SK-N-SH (cell line): Measurements from ENCODE around the gene MCM8. TPM values are rescaled to one million over a fixed set of nuclear protein-coding genes. Genes with fewer than 3 reads are reported as not detected.

Experiments
- CTCF ChIA-PET: fragments of 300-600, 350-600 bp; formaldehyde crosslinking; extraction: SDS; loops from one replicate; lab custom pipeline; 2021; lab: Yijun Ruan, JAX
- POLR2A ChIA-PET: fragments of 350-600 bp; sonication (Branson Sonifier 250); formaldehyde crosslinking; extraction: SDS; loops from one replicate; lab custom pipeline; 2020; ENCODE audit warnings: antibody characterized with exemption, inconsistent platforms; lab: Yijun Ruan, JAX
- DNase-seq: peaks from one replicate; pipeline ENCODE4 v3.0.0; 2012
- H2AFZ ChIP-seq: fragments of 200-600 bp; sonication (generic); 2 replicates; pipeline ENCODE4 v1.8.1; 2016; ENCODE audit warnings: antibody characterized with exemption, mild to moderate bottlenecking, low read depth
- H3F3A ChIP-seq: fragments of 200-600 bp; sonication (generic); replicated peaks from 2 replicates; pipeline ENCODE3; 2016; ENCODE audit warnings: antibody characterized with exemption, mild to moderate bottlenecking; ENCODE audit not compliant: insufficient read depth
- H3K27ac ChIP-seq, 2 experiments: fragments of 200-500 bp in 1 of 2; fragments of 200-600 bp in 1 of 2; sonication (Bioruptor generic) in 1 of 2; sonication (generic), shearing (Covaris generic) in 1 of 2; 2 replicates each; pipeline versions ENCODE4 v1.5.1 to v1.6.1; 2014 to 2016; ENCODE audit warnings: low read depth in 2 of 2, inconsistent platforms in 1 of 2, low read length in 1 of 2, mild to moderate bottlenecking in 1 of 2, mixed read lengths in 1 of 2
- H3K27me3 ChIP-seq: fragments of 200-600 bp; sonication (generic), shearing (Covaris generic); 2 replicates; pipeline ENCODE4 v1.6.1; 2016; ENCODE audit warnings: mixed run types; ENCODE audit not compliant: insufficient read depth
- H3K36me3 ChIP-seq, 2 experiments: fragments of 200-500 bp in 1 of 2; fragments of 200-600 bp in 1 of 2; sonication (Bioruptor generic) in 1 of 2; sonication (generic) in 1 of 2; replicated peaks in 1 of 2; 2 replicates each; pipeline versions ENCODE3 to v1.5.1; 2014 to 2016; ENCODE audit warnings: low read length in 1 of 2, mild to moderate bottlenecking in 1 of 2; ENCODE audit not compliant: insufficient read depth in 2 of 2, control insufficient read depth in 1 of 2
- H3K4me1 ChIP-seq, 2 experiments: fragments of 200-500 bp in 1 of 2; fragments of 200-600 bp in 1 of 2; sonication (Bioruptor generic) in 1 of 2; sonication (generic), shearing (Covaris generic) in 1 of 2; 2 replicates each; pipeline versions ENCODE4 v1.5.1 to v1.6.1; 2014 to 2016; ENCODE audit warnings: low read depth in 1 of 2, low read length in 1 of 2, mixed run types in 1 of 2; ENCODE audit not compliant: insufficient read depth in 2 of 2, control insufficient read depth in 1 of 2
- H3K4me2 ChIP-seq: fragments of 200-600 bp; sonication (generic), shearing (Covaris generic); 2 replicates; pipeline ENCODE4 v1.6.1; 2017; ENCODE audit warnings: mixed run types
- H3K4me3 ChIP-seq, 2 experiments: fragments of 200-500 bp in 1 of 2; fragments of 200-600 bp in 1 of 2; sonication (Bioruptor generic) in 1 of 2; sonication (generic), shearing (Covaris generic) in 1 of 2; 2 replicates each; pipeline versions ENCODE4 v1.5.1 to v1.8.1; 2014 to 2016; ENCODE audit warnings: low read depth in 2 of 2, inconsistent platforms in 1 of 2, low read length in 1 of 2, mild to moderate bottlenecking in 1 of 2, mixed read lengths in 1 of 2, moderate library complexity in 1 of 2
- H3K79me2 ChIP-seq: fragments of 200-600 bp; sonication (generic); 2 replicates; pipeline ENCODE4 v1.8.1; 2017; ENCODE audit warnings: mild to moderate bottlenecking; ENCODE audit not compliant: insufficient read depth
- H3K9ac ChIP-seq: fragments of 200-600 bp; sonication (generic); 2 replicates; pipeline ENCODE4 v1.6.1; 2017; ENCODE audit warnings: mixed run types
- H3K9me2 ChIP-seq: fragments of 200-600 bp; sonication (generic); 2 replicates; pipeline ENCODE4 v1.6.1; 2017; ENCODE audit warnings: mixed run types
- H3K9me3 ChIP-seq: fragments of 200-600 bp; sonication (generic); 2 replicates; pipeline ENCODE4 v1.6.1; 2017; ENCODE audit warnings: mixed run types, mild to moderate bottlenecking, moderate library complexity
- H4K20me1 ChIP-seq: fragments of 200-600 bp; sonication (generic); 2 replicates; pipeline ENCODE4 v1.6.1; 2017; ENCODE audit warnings: mild to moderate bottlenecking, mixed run types; ENCODE audit not compliant: insufficient read depth
- EP300 ChIP-seq, 2 experiments: IDR thresholded peaks; 2 replicates each; pipeline versions ENCODE4 v1.4.0 to v1.6.1; 2012; ENCODE audit warnings: borderline replicate concordance in 1 of 2, low read depth in 1 of 2, low read length in 1 of 2
- FOSL2 ChIP-seq: IDR thresholded peaks from 2 replicates; pipeline ENCODE4 v1.4.0; 2012; ENCODE audit warnings: low read depth, mild to moderate bottlenecking, moderate library complexity, borderline replicate concordance
- FOXJ3 ChIP-seq: sonication (generic); formaldehyde crosslinking; IDR thresholded peaks from 2 replicates; pipeline ENCODE4 v1.5.1; 2020; ENCODE audit warnings: mild to moderate bottlenecking, missing genetic modification reagents
- FOXM1 ChIP-seq: IDR thresholded peaks from 2 replicates; pipeline ENCODE4 v1.4.0; 2012; ENCODE audit warnings: low read depth, mild to moderate bottlenecking
- GABPA ChIP-seq: IDR thresholded peaks from 2 replicates; pipeline ENCODE4 v1.4.0; 2012; ENCODE audit warnings: low read depth, mild to moderate bottlenecking
- GATA2 ChIP-seq: sonication (generic); formaldehyde crosslinking; IDR thresholded peaks from 2 replicates; pipeline ENCODE4 v1.5.0; 2020; ENCODE audit warnings: mild to moderate bottlenecking, missing genetic modification reagents
- JUND ChIP-seq: IDR thresholded peaks from 2 replicates; pipeline ENCODE4 v1.4.0; 2012
- MXI1 ChIP-seq: IDR thresholded peaks from 2 replicates; pipeline ENCODE4 v1.6.1; 2012; ENCODE audit warnings: mild to moderate bottlenecking, low read depth, low read length, improper control_type of control experiment
- NFIC ChIP-seq: IDR thresholded peaks from 2 replicates; pipeline ENCODE4 v1.4.0; 2012; ENCODE audit warnings: borderline replicate concordance
- POLR2AphosphoS5 ChIP-seq: IDR thresholded peaks from 2 replicates; pipeline ENCODE4 v1.6.1; 2012; ENCODE audit warnings: low read depth, low read length
- RCOR1 ChIP-seq: fragments of 150-350 bp; IDR thresholded peaks from 2 replicates; pipeline ENCODE4 v1.6.1; 2017; ENCODE audit warnings: antibody characterized with exemption, low read length
- RFX5 ChIP-seq: IDR thresholded peaks from 2 replicates; pipeline ENCODE4 v1.6.1; 2012; ENCODE audit warnings: mild to moderate bottlenecking, improper control_type of control experiment, low read length
- RXRA ChIP-seq: IDR thresholded peaks from 2 replicates; pipeline ENCODE4 v1.4.0; 2012; ENCODE audit warnings: low read depth, mild to moderate bottlenecking, borderline replicate concordance
- SIN3A ChIP-seq: IDR thresholded peaks from 2 replicates; pipeline ENCODE4 v1.6.1; 2012; ENCODE audit warnings: low read depth, mild to moderate bottlenecking, low read length, moderate library complexity, borderline replicate concordance
- YY1 ChIP-seq: IDR thresholded peaks from 2 replicates; pipeline ENCODE4 v1.4.0; 2012; ENCODE audit warnings: low read depth, mild to moderate bottlenecking
- WGBS: methylation state at CpG from one replicate; pipeline ENCODE4 v1.1.6; 2017; ENCODE audit warnings: low lambda C conversion rate; 5-methylcytosine and 5-hydroxymethylcytosine counted together
- polyA plus RNA-seq, 3 experiments: library from polyadenylated mRNA; depleted of rRNA; stranded (reverse); fragments of >200 nt; gene quantifications; 2 replicates each; pipeline ENCODE4 v1.2.3, GENCODE V29; 2012
- TF ChIP-seq, protein P1 (sequence below): IDR thresholded peaks from 2 replicates; pipeline ENCODE4 v1.4.0; 2012; ENCODE audit warnings: low read depth, borderline replicate concordance
- TF ChIP-seq, protein P2 (sequence below): IDR thresholded peaks from 2 replicates; pipeline ENCODE4 v1.4.0; 2012; ENCODE audit warnings: low read depth, borderline replicate concordance
- TF ChIP-seq, protein P3 (sequence below): fragments of 150-350 bp; IDR thresholded peaks from 2 replicates; pipeline ENCODE4 v1.6.1; 2016; ENCODE audit warnings: mild to moderate bottlenecking, low read depth, low read length

The MCM8 gene
- polyA plus RNA-seq, 1 of the 3 experiments (the other 2 are of a cell fraction) = 4.0 TPM

DNA sequence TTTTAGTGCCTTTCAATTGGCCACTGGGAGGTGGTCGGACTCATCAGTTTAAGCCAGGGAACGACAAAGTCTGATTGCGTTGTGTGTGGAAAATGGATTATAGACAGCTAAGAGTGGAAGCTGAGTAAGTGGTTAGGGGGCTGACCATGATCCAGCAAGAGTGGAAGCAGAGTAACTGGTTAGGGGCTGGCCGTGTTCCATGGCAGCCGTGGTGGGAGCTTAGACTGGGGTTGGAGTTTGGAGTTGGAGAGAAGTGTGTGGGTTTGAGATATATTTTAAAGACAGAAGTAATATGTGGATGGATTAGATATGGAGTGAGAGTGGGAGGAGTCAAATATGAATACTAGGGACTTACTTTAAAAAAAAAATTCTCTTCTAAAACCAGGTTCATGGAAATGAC lies 61.7 kb downstream of the MCM8 start:
- no peaks in the 10 kb centered on the region for H3K9me2 ChIP-seq
- peaks cover 33 to 53% of the 10 kb centered on the region in 2 experiments for H3K36me3 ChIP-seq
- H3K79me2 ChIP-seq = peaks cover 61% of the 10 kb centered on the region
- no peak overlapping the region for H3K4me2 ChIP-seq
- no peaks in the 10 kb centered on the region for H3K9me3 ChIP-seq
- 97% methylated on average over 5 of the region's 5 CpGs for WGBS
- no peaks in the 10 kb centered on the region for H3K27me3 ChIP-seq
- no peak overlapping the region for H3K4me3 ChIP-seq
- H3K4me1 ChIP-seq = peaks cover 8 to 12% of the 10 kb centered on the region in 2 experiments; a peak in 3 of 4 replicates
- peaks cover 6% of the 10 kb centered on the region for H3F3A ChIP-seq
- POLR2A ChIA-PET = no interaction called here
- H4K20me1 ChIP-seq = peaks cover 18% of the 10 kb centered on the region
- H2AFZ ChIP-seq = no peak overlapping the region
- TF ChIP-seq GATA2 (CRISPR knock-in tag) (no peak), NFIC (no peak), RXRA (no peak), POLR2AphosphoS5 (no peak)
- TF ChIP-seq, all 33 proteins: peak for 0
- CTCF ChIA-PET = no interaction called here
- no peak for DNase-seq
- Histone ChIP-seq H3K9ac (no peak overlapping the region), H3K27ac (no peak overlapping the region)

DNA sequence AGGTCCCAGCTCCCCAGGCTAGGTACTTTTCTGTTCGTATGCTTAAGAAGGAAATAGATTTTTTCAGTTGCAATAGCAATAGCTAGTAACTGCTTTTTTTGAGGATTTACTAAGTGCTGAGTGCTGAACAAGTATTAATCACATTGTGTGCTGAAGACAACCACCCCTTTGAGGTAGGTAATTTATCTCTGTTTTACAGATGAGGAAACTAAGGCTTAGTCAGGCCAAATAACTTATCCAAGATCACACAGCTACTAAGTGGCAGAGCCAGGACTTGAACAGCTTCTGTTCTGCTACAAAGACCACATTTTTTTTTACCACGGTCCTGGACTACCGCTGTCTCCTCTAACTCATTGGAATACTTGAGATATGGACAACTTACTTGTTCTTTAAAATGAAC lies 63.6 kb downstream of the MCM8 start:
- Histone ChIP-seq H3K36me3 (peaks cover 37 to 58% of the 10 kb centered on the region in 2 experiments), H3K79me2 (peaks cover 53% of the 10 kb centered on the region), H3K9me3 (no peaks in the 10 kb centered on the region), H3K9ac (no peak overlapping the region), H2AFZ (no peak overlapping the region), H3K27me3 (no peaks in the 10 kb centered on the region), H3F3A (no peaks in the 10 kb centered on the region), H3K9me2 (no peaks in the 10 kb centered on the region), H3K4me2 (no peak overlapping the region), H4K20me1 (no peaks in the 10 kb centered on the region), H3K27ac (no peak overlapping the region), H3K4me3 (no peak overlapping the region), H3K4me1 (no peaks in the 10 kb centered on the region)
- DNase-seq = no peak
- TF ChIP-seq FOXM1 (no peak), RFX5 (no peak), FOXJ3 (CRISPR knock-in tag) (no peak), GABPA (no peak), SIN3A (no peak), RCOR1 (no peak), GATA2 (CRISPR knock-in tag) (no peak), FOSL2 (no peak), JUND (no peak)
- TF ChIP-seq, protein P1, sequence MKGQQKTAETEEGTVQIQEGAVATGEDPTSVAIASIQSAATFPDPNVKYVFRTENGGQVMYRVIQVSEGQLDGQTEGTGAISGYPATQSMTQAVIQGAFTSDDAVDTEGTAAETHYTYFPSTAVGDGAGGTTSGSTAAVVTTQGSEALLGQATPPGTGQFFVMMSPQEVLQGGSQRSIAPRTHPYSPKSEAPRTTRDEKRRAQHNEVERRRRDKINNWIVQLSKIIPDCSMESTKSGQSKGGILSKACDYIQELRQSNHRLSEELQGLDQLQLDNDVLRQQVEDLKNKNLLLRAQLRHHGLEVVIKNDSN = no peak
- ChIA-PET POLR2A (no interaction called here), CTCF (no interaction called here)
- WGBS = 94% methylated on average over 3 of the region's 3 CpGs

DNA sequence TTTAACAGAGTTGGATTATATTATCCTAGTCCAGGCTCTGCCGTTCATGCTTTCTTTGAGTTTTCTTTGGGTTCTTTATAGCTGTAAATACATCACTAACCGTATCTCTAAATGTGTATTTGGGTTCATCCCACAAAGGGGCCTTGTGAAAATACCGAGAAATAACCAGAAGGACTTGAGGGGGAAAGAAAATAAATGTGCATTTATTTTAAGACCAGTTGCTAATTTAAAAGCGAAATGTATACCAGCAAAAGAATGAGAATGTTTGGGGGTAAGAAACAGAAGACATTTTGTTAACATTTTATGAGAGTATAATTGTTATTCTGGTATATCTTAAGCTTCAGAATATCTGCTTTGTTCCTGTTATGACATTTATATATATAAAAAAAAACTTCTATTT lies 64.5 kb downstream of the MCM8 start:
- CTCF ChIA-PET = interaction anchor here (0.8 to 1.2 kb wide), 3 partner anchors 62 to 485 kb away, joined by 3 to 5 read pairs (median 3); no protein-coding TSS in a partner anchor

More for the DNA sequence above, 64.5 kb downstream of the MCM8 start:
- Histone ChIP-seq H3K9me2 (no peaks in the 10 kb centered on the region), H4K20me1 (no peaks in the 10 kb centered on the region), H3K4me2 (no peak overlapping the region), H3K79me2 (peaks cover 51% of the 10 kb centered on the region), H3K36me3 (peaks cover 39 to 56% of the 10 kb centered on the region in 2 experiments), H2AFZ (no peak overlapping the region), H3K9me3 (no peaks in the 10 kb centered on the region), H3K27me3 (no peaks in the 10 kb centered on the region), H3K9ac (no peak overlapping the region), H3K4me1 (no peaks in the 10 kb centered on the region), H3K27ac (no peak overlapping the region), H3F3A (no peaks in the 10 kb centered on the region), H3K4me3 (no peak overlapping the region)
- TF ChIP-seq, protein P2, sequence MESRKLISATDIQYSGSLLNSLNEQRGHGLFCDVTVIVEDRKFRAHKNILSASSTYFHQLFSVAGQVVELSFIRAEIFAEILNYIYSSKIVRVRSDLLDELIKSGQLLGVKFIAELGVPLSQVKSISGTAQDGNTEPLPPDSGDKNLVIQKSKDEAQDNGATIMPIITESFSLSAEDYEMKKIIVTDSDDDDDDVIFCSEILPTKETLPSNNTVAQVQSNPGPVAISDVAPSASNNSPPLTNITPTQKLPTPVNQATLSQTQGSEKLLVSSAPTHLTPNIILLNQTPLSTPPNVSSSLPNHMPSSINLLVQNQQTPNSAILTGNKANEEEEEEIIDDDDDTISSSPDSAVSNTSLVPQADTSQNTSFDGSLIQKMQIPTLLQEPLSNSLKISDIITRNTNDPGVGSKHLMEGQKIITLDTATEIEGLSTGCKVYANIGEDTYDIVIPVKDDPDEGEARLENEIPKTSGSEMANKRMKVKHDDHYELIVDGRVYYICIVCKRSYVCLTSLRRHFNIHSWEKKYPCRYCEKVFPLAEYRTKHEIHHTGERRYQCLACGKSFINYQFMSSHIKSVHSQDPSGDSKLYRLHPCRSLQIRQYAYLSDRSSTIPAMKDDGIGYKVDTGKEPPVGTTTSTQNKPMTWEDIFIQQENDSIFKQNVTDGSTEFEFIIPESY = no peak
- TF ChIP-seq GATA2 (CRISPR knock-in tag) (no peak), EP300 (IDR thresholded peaks at IDR 0.05; ENCODE audit: borderline replicate concordance in 1 of 2, low read depth in 1 of 2, low read length in 1 of 2) (no peak), MXI1 (no peak), FOSL2 (no peak), YY1 (no peak)
- TF ChIP-seq, protein P3, sequence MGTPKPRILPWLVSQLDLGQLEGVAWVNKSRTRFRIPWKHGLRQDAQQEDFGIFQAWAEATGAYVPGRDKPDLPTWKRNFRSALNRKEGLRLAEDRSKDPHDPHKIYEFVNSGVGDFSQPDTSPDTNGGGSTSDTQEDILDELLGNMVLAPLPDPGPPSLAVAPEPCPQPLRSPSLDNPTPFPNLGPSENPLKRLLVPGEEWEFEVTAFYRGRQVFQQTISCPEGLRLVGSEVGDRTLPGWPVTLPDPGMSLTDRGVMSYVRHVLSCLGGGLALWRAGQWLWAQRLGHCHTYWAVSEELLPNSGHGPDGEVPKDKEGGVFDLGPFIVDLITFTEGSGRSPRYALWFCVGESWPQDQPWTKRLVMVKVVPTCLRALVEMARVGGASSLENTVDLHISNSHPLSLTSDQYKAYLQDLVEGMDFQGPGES = no peak
- no peak for DNase-seq
- POLR2A ChIA-PET = no interaction called here
- 98% methylated on average over 4 of the region's 4 CpGs for WGBS
